ENCODE data around the gene SLC2A13.

DNA sequence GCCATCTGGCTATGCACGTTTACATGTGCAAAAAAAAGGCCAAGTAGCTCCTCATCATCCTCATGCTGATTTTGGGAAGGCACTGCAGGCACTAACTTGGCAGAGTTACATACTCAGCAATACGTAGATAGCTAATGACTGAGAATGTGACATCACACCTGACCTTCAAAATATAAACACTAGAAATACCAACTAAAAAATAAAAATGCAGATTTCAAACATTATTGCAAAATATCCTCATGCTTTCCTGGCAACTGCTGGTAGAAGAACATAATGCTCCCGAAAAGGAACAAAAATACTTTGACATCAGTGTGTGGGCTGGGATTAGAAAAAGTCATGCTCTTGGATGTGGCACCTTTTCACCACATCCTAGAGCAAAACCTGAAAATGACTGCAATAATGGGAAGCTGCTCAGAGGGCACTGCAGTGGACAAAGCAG lies 333.0 kb downstream of the SLC2A13 start:
- TF ChIP-seq CTCF (conservative IDR thresholded peaks at IDR 0.05) (no peak), EZH2 (IDR thresholded peaks at IDR 0.05; ENCODE audit: low read depth) (no peak)
